Measurements from ENCODE around the gene FFAR1. TPM values are rescaled to one million over a fixed set of nuclear protein-coding genes. Genes with fewer than 3 reads are reported as not detected.

The FFAR1 gene
- total RNA-seq, 1 experiment from 2014 or later: not detected

DNA sequence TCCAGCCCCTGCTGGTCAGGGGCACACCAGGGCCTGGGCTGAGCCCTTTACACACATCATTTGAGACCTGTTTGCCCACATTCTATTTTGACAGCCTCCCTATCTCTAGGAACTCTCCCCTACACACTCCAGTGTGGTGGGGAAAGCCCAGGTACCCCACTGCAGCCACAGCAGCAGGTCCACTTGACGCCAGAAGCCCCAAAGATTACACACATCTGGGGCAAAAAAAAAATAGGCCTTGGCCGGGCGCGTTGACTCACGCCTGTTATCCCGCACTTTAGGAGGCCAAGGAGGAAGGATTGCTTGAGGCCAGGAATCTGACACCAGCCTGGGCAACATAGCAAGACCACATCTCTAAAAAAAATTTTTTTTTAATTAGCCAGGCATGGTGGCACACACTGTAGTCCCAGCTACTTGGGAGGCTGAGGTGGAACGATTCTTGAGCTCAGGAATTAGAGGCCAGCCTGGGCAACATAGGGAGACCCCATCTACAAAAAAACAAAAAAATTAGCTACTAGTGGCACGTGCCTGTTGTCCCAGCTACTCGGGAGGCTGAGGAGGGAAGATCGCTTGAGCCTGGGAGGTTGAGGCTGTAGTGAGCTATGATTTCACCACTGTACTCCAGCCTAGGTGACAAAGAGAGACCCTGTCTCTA lies 36.8 kb upstream of the FFAR1 start:
- peaks cover 41% of the 10 kb centered on the region for H3K4me1 ChIP-seq
- Mint-ChIP-seq H3K36me3 (ENCODE audit: insufficient read depth, unreplicated experiment) (no peaks in the 10 kb centered on the region), H3K27me3 (ENCODE audit: insufficient read depth, unreplicated experiment) (no peaks in the 10 kb centered on the region), H3K4me1 (ENCODE audit: low read depth, unreplicated experiment) (peaks cover 18% of the 10 kb centered on the region), H3K9me3 (ENCODE audit: unreplicated experiment) (no peaks in the 10 kb centered on the region), H3K27ac (ENCODE audit: unreplicated experiment) (no peak overlapping the region), H3K4me3 (ENCODE audit: unreplicated experiment) (no peak overlapping the region)
- no peaks in the 10 kb centered on the region for H3K27me3 ChIP-seq (replicated peaks; ENCODE audit: control insufficient read depth, insufficient read depth, low read length)
- no peak for DNase-seq
- no peaks in the 10 kb centered on the region for H3K9me3 ChIP-seq
- TF ChIP-seq CTCF (IDR thresholded peaks at IDR 0.05; ENCODE audit: insufficient read depth in 1 of 2, low read depth in 1 of 2, low read length in 1 of 2, severe bottlenecking in 1 of 2, unreplicated experiment in 1 of 2): no peak
- H3K4me3 ChIP-seq (ENCODE audit: low read depth, low read length): no peak overlapping the region
- intact Hi-C loops (cut with micrococcal nuclease; ENCODE audit: unreplicated experiment): no loop called here
- ChIA-PET POLR2A (no interaction called here), CTCF (interaction anchor here (0.6 kb wide), 1 partner anchor 168 kb away, joined by 4 read pairs; no protein-coding TSS in a partner anchor)
- BruUV-seq (replicated peaks): no TSS peak
- no peaks in the 10 kb centered on the region for H3K36me3 ChIP-seq (ENCODE audit: control insufficient read depth, insufficient read depth, low read length)

DNA sequence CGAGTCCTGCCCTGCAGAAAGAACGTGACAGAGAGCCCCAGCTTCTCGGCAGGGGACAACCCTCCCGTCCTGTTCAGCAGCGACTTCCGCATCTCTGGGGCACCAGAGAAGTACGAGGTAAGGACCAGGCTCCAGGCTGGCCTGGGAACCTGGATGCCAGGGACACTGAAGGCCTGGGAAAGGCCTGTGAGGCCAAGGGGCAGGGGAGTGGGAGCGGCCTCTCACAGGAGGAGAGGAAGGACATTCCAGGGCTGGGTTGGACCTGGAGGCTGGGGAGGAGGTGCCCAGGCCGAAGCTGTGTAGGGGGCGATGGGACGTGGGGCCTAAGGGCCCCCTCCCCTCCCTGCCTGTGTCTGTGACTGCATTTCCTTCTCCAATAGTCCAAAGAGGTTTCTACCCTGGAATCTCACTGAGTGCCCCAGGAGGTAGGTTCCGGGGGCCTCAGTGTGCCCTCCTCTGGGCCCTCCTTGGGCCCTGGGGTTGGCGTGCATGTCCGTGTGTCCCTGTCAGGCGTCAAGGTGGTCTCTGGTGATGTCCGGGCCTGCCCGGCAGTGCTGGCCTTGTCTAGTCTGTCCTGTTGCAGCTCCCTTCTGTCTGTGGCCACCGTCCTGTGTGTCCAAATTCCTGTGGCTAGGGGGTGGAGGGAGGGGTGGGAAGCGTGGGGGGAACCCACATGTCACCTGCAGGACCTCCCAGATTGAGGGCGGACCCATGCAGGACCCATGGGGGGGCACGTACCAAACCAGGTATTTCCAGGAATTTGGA lies 35.6 kb upstream of the FFAR1 start:
- no peaks in the 10 kb centered on the region for H3K9me3 Mint-ChIP-seq (ENCODE audit: unreplicated experiment)
- H3K36me3 ChIP-seq (ENCODE audit: control insufficient read depth, insufficient read depth, low read length): no peaks in the 10 kb centered on the region
- peak in 1 of 2 experiments; percentile 53 for DNase-seq
- ChIA-PET POLR2A (no interaction called here), CTCF (interaction anchor here (0.6 kb wide), 1 partner anchor 167 kb away, joined by 4 read pairs; no protein-coding TSS in a partner anchor)
- no peaks in the 10 kb centered on the region for H3K36me3 Mint-ChIP-seq (ENCODE audit: insufficient read depth, unreplicated experiment)
- no TSS peak for BruUV-seq (replicated peaks)
- peaks cover 18% of the 10 kb centered on the region for H3K4me1 Mint-ChIP-seq (ENCODE audit: low read depth, unreplicated experiment)
- no peaks in the 10 kb centered on the region for H3K9me3 ChIP-seq
- no peaks in the 10 kb centered on the region for H3K27me3 ChIP-seq (replicated peaks; ENCODE audit: control insufficient read depth, insufficient read depth, low read length)
- H3K4me3 ChIP-seq (ENCODE audit: low read depth, low read length): no peak overlapping the region
- H3K27me3 Mint-ChIP-seq (ENCODE audit: insufficient read depth, unreplicated experiment): no peaks in the 10 kb centered on the region
- peaks cover 37% of the 10 kb centered on the region for H3K4me1 ChIP-seq
- H3K27ac Mint-ChIP-seq (ENCODE audit: unreplicated experiment): peak overlapping the region; percentile 45
- intact Hi-C loops (cut with micrococcal nuclease; ENCODE audit: unreplicated experiment): no loop called here
- no peak overlapping the region for H3K4me3 Mint-ChIP-seq (ENCODE audit: unreplicated experiment)
- no peak for TF ChIP-seq CTCF (IDR thresholded peaks at IDR 0.05; ENCODE audit: insufficient read depth in 1 of 2, low read depth in 1 of 2, low read length in 1 of 2, severe bottlenecking in 1 of 2, unreplicated experiment in 1 of 2)

DNA sequence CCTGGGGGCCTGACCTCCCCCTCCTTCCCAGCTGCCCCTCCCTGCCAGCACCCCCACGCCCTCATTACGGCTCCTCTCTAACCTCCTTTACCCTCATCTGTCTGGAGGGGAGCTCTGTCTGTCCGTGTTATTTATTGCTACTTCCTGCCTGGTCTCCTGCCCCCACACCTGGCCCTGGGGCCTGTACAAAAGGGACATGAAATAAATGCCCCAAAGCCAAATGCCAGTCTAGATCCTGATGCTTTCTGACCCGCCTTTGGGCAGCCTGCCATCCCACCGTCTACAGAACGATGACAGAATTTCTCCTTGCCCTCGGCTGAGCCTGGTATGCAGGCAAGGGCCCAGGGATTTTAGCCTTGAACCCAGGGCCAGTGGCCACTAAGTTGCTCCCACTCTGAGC lies 34.1 kb upstream of the FFAR1 start:
- POLR2A ChIA-PET: no interaction called here
- Mint-ChIP-seq H3K36me3 (ENCODE audit: insufficient read depth, unreplicated experiment) (no peaks in the 10 kb centered on the region), H3K9me3 (ENCODE audit: unreplicated experiment) (no peaks in the 10 kb centered on the region), H3K4me1 (ENCODE audit: low read depth, unreplicated experiment) (peaks cover 21% of the 10 kb centered on the region), H3K27me3 (ENCODE audit: insufficient read depth, unreplicated experiment) (no peaks in the 10 kb centered on the region), H3K27ac (ENCODE audit: unreplicated experiment) (no peak overlapping the region), H3K4me3 (ENCODE audit: unreplicated experiment) (no peak overlapping the region)
- peaks cover 35% of the 10 kb centered on the region for H3K4me1 ChIP-seq
- DNase-seq: no peak
- intact Hi-C loops (cut with micrococcal nuclease; ENCODE audit: unreplicated experiment): no loop called here
- no peak for TF ChIP-seq CTCF (IDR thresholded peaks at IDR 0.05; ENCODE audit: insufficient read depth in 1 of 2, low read depth in 1 of 2, low read length in 1 of 2, severe bottlenecking in 1 of 2, unreplicated experiment in 1 of 2)
- CTCF ChIA-PET: no interaction called here
- H3K4me3 ChIP-seq (ENCODE audit: low read depth, low read length): no peak overlapping the region
- H3K9me3 ChIP-seq: no peaks in the 10 kb centered on the region
- H3K36me3 ChIP-seq (ENCODE audit: control insufficient read depth, insufficient read depth, low read length): no peaks in the 10 kb centered on the region
- BruUV-seq (replicated peaks): no TSS peak
- no peaks in the 10 kb centered on the region for H3K27me3 ChIP-seq (replicated peaks; ENCODE audit: control insufficient read depth, insufficient read depth, low read length)

Measured in Caco-2 (cell line).